ENCODE results near the gene RBP3. TPM values are rescaled to one million over a fixed set of nuclear protein-coding genes. Genes with fewer than 3 reads are reported as not detected.

Gene RBP3
- total RNA-seq, 1 experiment from 2014 or later: not detected

DNA sequence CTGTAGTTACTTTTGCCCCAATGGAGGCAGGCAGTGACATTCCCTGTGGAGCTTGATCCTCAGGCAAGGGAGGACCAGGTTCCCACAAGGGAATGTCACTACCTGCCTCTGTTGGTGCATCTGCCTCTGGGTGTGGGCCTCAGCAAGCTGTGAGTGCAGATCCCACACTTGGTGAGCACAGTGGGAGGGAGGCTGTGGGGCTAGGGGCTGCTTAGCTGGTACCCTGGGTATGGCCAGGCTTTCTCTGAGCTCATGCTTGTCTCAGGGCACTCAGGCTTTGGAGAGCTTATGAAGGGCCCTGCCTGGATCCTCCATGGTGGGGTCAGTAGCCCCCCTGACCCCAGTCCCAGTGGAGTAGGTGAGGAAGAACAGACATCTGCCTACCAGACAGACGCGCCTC, 52.1 kb downstream of the RBP3 start:
- TF ChIP-seq, protein P1, sequence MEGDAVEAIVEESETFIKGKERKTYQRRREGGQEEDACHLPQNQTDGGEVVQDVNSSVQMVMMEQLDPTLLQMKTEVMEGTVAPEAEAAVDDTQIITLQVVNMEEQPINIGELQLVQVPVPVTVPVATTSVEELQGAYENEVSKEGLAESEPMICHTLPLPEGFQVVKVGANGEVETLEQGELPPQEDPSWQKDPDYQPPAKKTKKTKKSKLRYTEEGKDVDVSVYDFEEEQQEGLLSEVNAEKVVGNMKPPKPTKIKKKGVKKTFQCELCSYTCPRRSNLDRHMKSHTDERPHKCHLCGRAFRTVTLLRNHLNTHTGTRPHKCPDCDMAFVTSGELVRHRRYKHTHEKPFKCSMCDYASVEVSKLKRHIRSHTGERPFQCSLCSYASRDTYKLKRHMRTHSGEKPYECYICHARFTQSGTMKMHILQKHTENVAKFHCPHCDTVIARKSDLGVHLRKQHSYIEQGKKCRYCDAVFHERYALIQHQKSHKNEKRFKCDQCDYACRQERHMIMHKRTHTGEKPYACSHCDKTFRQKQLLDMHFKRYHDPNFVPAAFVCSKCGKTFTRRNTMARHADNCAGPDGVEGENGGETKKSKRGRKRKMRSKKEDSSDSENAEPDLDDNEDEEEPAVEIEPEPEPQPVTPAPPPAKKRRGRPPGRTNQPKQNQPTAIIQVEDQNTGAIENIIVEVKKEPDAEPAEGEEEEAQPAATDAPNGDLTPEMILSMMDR (IDR thresholded peaks at IDR 0.05; ENCODE audit: insufficient read depth in 1 of 2, low read depth in 1 of 2, low read length in 1 of 2, severe bottlenecking in 1 of 2, unreplicated experiment in 1 of 2): no peak
- H3K4me3 Mint-ChIP-seq (ENCODE audit: unreplicated experiment): no peak overlapping the region
- H3K36me3 Mint-ChIP-seq (ENCODE audit: insufficient read depth, unreplicated experiment): no peaks in the 10 kb centered on the region
- no peak for DNase-seq
- H3K4me3 ChIP-seq (ENCODE audit: low read depth, low read length): no peak overlapping the region
- H3K4me1 ChIP-seq: peaks cover 73% of the 10 kb centered on the region
- no peaks in the 10 kb centered on the region for H3K36me3 ChIP-seq (ENCODE audit: control insufficient read depth, insufficient read depth, low read length)
- no peaks in the 10 kb centered on the region for H3K9me3 ChIP-seq
- intact Hi-C loops (cut with micrococcal nuclease; ENCODE audit: unreplicated experiment): no loop called here
- H3K27me3 Mint-ChIP-seq (ENCODE audit: insufficient read depth, unreplicated experiment): no peaks in the 10 kb centered on the region
- CTCF ChIA-PET: interaction anchor here (0.6 kb wide), 1 partner anchor 1797 kb away, joined by 3 read pairs; no protein-coding TSS in a partner anchor
- no peak overlapping the region for H3K27ac Mint-ChIP-seq (ENCODE audit: unreplicated experiment)
- H3K9me3 Mint-ChIP-seq (ENCODE audit: unreplicated experiment): no peaks in the 10 kb centered on the region
- no TSS peak for BruUV-seq (replicated peaks)
- H3K27me3 ChIP-seq (replicated peaks; ENCODE audit: control insufficient read depth, insufficient read depth, low read length): no peaks in the 10 kb centered on the region
- peaks cover 68% of the 10 kb centered on the region for H3K4me1 Mint-ChIP-seq (ENCODE audit: low read depth, unreplicated experiment)
- POLR2A ChIA-PET: interaction anchor here (0.6 kb wide), 1 partner anchor 16 kb away, joined by 3 read pairs; the partner anchor contains the start of gene ZNF488

DNA sequence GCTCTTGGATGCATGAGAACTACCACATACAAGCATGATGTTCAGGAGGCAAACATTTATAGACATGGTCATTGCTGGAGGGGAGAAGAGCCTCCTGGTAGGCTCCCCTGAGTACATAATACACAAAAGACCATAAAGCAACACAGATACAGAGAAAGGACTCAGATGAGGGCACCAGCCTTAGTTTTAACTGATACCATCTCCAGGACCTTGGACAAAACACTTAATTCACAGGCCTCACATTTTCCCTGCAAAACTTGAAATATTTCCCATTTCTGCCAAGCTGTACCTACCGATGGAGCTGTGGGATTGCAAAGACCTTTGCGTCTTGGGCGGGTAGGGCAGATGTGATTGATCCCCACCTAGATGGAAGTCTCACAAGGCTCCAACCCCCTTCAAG, 52.6 kb downstream of the RBP3 start:
- CTCF ChIA-PET: no interaction called here

DNA sequence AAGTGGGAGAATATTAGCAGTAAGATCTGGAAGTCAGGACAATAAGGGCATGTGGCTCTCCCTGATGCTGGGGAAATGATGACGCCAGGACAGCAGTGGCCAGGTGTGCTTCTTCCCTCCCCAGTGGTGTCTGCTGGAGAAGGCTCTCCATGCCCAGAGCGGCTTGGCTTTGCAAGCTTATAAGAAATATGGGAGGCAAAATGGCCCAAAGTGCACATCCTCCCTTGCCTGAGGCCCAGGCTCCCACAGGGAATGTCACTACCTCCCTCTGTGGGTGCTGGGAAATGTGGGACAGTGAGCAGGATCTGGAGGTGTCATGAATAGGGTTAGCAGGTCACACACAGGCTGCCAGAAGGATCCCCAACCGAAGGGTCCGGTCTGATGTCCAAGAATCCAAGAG, 53.0 kb downstream of the RBP3 start:
- Histone ChIP-seq H3K4me1 (peaks cover 75% of the 10 kb centered on the region), H3K36me3 (ENCODE audit: control insufficient read depth, insufficient read depth, low read length) (no peaks in the 10 kb centered on the region), H3K9me3 (no peaks in the 10 kb centered on the region), H3K4me3 (ENCODE audit: low read depth, low read length) (no peak overlapping the region), H3K27me3 (replicated peaks; ENCODE audit: control insufficient read depth, insufficient read depth, low read length) (no peaks in the 10 kb centered on the region)
- ChIA-PET POLR2A (no interaction called here), CTCF (interaction anchor here (0.6 to 1.3 kb wide), 2 partner anchors 17 to 374 kb away, joined by 3 to 6 read pairs; partner anchors contain the start of gene ZNF488)
- Mint-ChIP-seq H3K36me3 (ENCODE audit: insufficient read depth, unreplicated experiment) (no peaks in the 10 kb centered on the region), H3K4me3 (ENCODE audit: unreplicated experiment) (no peak overlapping the region), H3K4me1 (ENCODE audit: low read depth, unreplicated experiment) (peaks cover 59% of the 10 kb centered on the region), H3K9me3 (ENCODE audit: unreplicated experiment) (no peaks in the 10 kb centered on the region), H3K27ac (ENCODE audit: unreplicated experiment) (peak overlapping the region; percentile 40), H3K27me3 (ENCODE audit: insufficient read depth, unreplicated experiment) (no peaks in the 10 kb centered on the region)
- no TSS peak for BruUV-seq (replicated peaks)
- DNase-seq: peak in 1 of 2 experiments; percentile 29
- intact Hi-C loops (cut with micrococcal nuclease; ENCODE audit: unreplicated experiment): no loop called here
- TF ChIP-seq, protein P1 (IDR thresholded peaks at IDR 0.05; ENCODE audit: insufficient read depth in 1 of 2, low read depth in 1 of 2, low read length in 1 of 2, severe bottlenecking in 1 of 2, unreplicated experiment in 1 of 2): no peak

More for the DNA sequence above, 52.6 kb downstream of the RBP3 start:
- Mint-ChIP-seq H3K36me3 (ENCODE audit: insufficient read depth, unreplicated experiment) (no peaks in the 10 kb centered on the region), H3K4me3 (ENCODE audit: unreplicated experiment) (no peak overlapping the region), H3K27ac (ENCODE audit: unreplicated experiment) (peak overlapping the region; percentile 40), H3K4me1 (ENCODE audit: low read depth, unreplicated experiment) (peaks cover 63% of the 10 kb centered on the region), H3K27me3 (ENCODE audit: insufficient read depth, unreplicated experiment) (no peaks in the 10 kb centered on the region), H3K9me3 (ENCODE audit: unreplicated experiment) (no peaks in the 10 kb centered on the region)
- Histone ChIP-seq H3K36me3 (ENCODE audit: control insufficient read depth, insufficient read depth, low read length) (no peaks in the 10 kb centered on the region), H3K4me1 (peaks cover 75% of the 10 kb centered on the region), H3K9me3 (no peaks in the 10 kb centered on the region), H3K4me3 (ENCODE audit: low read depth, low read length) (no peak overlapping the region), H3K27me3 (replicated peaks; ENCODE audit: control insufficient read depth, insufficient read depth, low read length) (no peaks in the 10 kb centered on the region)
- TF ChIP-seq, protein P1 (IDR thresholded peaks at IDR 0.05; ENCODE audit: insufficient read depth in 1 of 2, low read depth in 1 of 2, low read length in 1 of 2, severe bottlenecking in 1 of 2, unreplicated experiment in 1 of 2): no peak
- DNase-seq: no peak
- no TSS peak for BruUV-seq (replicated peaks)
- POLR2A ChIA-PET: interaction anchor here (0.6 kb wide), 1 partner anchor 17 kb away, joined by 3 read pairs; the partner anchor contains the start of gene ZNF488
- intact Hi-C loops (cut with micrococcal nuclease; ENCODE audit: unreplicated experiment): no loop called here

Measured in Caco-2 (cell line).